ENCODE measurements around the gene FBP2.

- no peak for TF ChIP-seq CTCF (conservative IDR thresholded peaks at IDR 0.05)
- no peak for TF ChIP-seq ZFX (IDR thresholded peaks at IDR 0.05)
Measured at GRCh38 chr9:94624629-94625028, 31.0 kb upstream of the FBP2 start.

All from C4-2B (cell line).